Nephron progenitor cell (in vitro differentiated cells): ENCODE measurements around the gene KCNT1.

ENCODE experiments used
- DNase-seq: peaks from one replicate; pipeline ENCODE4 v3.0.0; 2021
- H3K27ac Mint-ChIP-seq: 2 replicates; pipeline ENCODE4 v1.8.0; 2021; ENCODE audit warnings: mild to moderate bottlenecking, moderate library complexity, mixed read lengths
- H3K27me3 Mint-ChIP-seq: 2 replicates; pipeline ENCODE4 v1.8.0; 2021; ENCODE audit warnings: mild to moderate bottlenecking, low read depth, mixed read lengths; ENCODE audit not compliant: poor library complexity
- H3K36me3 Mint-ChIP-seq: 2 replicates; pipeline ENCODE4 v1.8.0; 2021; ENCODE audit warnings: low read depth, mixed read lengths
- H3K4me1 Mint-ChIP-seq: 2 replicates; pipeline ENCODE4 v1.8.0; 2021; ENCODE audit warnings: mixed read lengths
- H3K4me3 Mint-ChIP-seq: 2 replicates; pipeline ENCODE4 v1.8.0; 2021; ENCODE audit warnings: mild to moderate bottlenecking, moderate library complexity, mixed read lengths
- H3K9me3 Mint-ChIP-seq: 2 replicates; pipeline ENCODE4 v1.8.0; 2021; ENCODE audit warnings: mild to moderate bottlenecking, moderate library complexity, mixed read lengths
- TF ChIP-seq, protein P1 (sequence below): fragments of 200-600 bp; sonication (generic); IDR thresholded peaks from 2 replicates; pipeline ENCODE4 v1.5.0; 2021; ENCODE audit warnings: antibody characterized with exemption

The KCNT1 gene

DNA sequence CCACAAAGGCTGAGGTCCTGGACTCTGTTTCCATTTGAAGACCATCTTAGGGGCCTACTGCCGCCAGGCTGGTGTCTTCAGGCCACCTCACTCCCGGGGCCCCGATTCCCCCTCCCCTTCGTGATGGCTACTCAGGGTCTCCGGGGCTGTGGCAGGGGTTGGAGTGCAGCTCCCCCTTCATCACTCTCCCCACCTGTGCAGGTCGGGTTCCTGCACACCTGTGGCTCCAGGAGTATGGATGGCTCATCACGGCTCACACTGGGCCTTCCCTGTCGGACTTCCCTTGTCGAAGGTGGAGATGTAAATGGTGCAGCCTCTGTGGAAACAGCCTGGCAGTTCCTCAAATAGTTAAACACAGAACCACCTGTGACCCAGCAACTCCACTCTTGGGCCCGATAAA lies 27.0 kb upstream of the KCNT1 start:
- H3K4me3 Mint-ChIP-seq, result no peak overlapping the region
- TF ChIP-seq, protein P1, sequence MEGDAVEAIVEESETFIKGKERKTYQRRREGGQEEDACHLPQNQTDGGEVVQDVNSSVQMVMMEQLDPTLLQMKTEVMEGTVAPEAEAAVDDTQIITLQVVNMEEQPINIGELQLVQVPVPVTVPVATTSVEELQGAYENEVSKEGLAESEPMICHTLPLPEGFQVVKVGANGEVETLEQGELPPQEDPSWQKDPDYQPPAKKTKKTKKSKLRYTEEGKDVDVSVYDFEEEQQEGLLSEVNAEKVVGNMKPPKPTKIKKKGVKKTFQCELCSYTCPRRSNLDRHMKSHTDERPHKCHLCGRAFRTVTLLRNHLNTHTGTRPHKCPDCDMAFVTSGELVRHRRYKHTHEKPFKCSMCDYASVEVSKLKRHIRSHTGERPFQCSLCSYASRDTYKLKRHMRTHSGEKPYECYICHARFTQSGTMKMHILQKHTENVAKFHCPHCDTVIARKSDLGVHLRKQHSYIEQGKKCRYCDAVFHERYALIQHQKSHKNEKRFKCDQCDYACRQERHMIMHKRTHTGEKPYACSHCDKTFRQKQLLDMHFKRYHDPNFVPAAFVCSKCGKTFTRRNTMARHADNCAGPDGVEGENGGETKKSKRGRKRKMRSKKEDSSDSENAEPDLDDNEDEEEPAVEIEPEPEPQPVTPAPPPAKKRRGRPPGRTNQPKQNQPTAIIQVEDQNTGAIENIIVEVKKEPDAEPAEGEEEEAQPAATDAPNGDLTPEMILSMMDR, result no peak
- H3K4me1 Mint-ChIP-seq, result peaks cover 5% of the 10 kb centered on the region
- H3K36me3 Mint-ChIP-seq, result no peaks in the 10 kb centered on the region
- H3K27ac Mint-ChIP-seq, result no peak overlapping the region
- peaks cover 16% of the 10 kb centered on the region for H3K27me3 Mint-ChIP-seq
- DNase-seq, result no peak
- H3K9me3 Mint-ChIP-seq, result peaks cover 4% of the 10 kb centered on the region

DNA sequence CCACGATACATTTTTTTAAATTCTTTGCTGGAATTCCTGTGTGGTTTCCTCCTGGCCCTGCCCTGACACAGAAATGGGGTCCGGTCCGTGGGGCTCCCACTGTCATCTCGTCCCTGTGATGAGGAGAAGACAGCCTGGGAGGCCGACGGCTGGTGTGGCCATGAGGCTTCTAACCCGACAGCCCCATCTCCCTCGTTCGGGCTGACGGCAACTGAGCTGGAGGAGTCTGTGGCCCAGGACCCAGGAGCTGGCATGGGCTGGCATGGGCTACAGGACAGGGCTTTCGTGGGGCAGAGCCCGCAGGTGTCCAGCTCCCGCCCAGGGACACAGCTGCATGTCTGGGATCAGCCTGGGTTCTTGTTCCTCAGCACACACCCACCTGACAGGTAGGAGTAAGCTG lies 25.1 kb upstream of the KCNT1 start:
- TF ChIP-seq, protein P1, result no peak
- H3K9me3 Mint-ChIP-seq, result peaks cover 13% of the 10 kb centered on the region
- no peaks in the 10 kb centered on the region for H3K36me3 Mint-ChIP-seq
- H3K27me3 Mint-ChIP-seq, result peaks cover 26% of the 10 kb centered on the region
- H3K4me3 Mint-ChIP-seq, result no peak overlapping the region
- no peak for DNase-seq
- no peak overlapping the region for H3K27ac Mint-ChIP-seq
- H3K4me1 Mint-ChIP-seq, result peaks cover 5% of the 10 kb centered on the region

DNA sequence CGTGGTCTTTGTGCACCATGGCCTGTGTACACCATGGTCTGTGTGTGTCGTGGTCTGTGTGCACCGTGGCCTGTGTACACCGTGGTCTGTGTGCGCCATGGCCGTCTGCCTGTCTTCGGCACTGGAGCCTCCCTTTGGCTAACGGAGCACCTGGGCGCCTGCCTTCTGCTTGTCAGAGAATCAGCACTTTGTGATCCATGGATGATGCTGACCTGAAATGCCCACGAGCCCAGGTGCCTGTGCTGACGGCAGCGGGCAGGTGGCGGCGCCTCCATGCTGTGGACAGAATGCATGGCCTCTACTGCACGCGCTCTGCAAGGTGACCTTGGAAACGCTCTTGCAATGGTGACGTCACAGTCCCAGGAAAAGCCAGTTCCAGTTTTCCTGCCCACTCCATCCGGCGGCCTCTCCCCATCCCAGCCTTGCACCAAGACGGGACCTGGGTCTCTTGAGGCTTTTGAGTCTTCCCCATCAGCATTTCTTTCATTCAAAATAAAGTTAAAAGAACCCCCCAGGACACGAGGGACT lies 24.3 kb upstream of the KCNT1 start:
- peaks cover 29% of the 10 kb centered on the region for H3K27me3 Mint-ChIP-seq
- TF ChIP-seq, protein P1, result no peak
- DNase-seq, result no peak
- H3K4me3 Mint-ChIP-seq, result no peak overlapping the region
- H3K4me1 Mint-ChIP-seq, result no peaks in the 10 kb centered on the region
- H3K9me3 Mint-ChIP-seq, result peaks cover 9% of the 10 kb centered on the region
- no peak overlapping the region for H3K27ac Mint-ChIP-seq
- no peaks in the 10 kb centered on the region for H3K36me3 Mint-ChIP-seq

DNA sequence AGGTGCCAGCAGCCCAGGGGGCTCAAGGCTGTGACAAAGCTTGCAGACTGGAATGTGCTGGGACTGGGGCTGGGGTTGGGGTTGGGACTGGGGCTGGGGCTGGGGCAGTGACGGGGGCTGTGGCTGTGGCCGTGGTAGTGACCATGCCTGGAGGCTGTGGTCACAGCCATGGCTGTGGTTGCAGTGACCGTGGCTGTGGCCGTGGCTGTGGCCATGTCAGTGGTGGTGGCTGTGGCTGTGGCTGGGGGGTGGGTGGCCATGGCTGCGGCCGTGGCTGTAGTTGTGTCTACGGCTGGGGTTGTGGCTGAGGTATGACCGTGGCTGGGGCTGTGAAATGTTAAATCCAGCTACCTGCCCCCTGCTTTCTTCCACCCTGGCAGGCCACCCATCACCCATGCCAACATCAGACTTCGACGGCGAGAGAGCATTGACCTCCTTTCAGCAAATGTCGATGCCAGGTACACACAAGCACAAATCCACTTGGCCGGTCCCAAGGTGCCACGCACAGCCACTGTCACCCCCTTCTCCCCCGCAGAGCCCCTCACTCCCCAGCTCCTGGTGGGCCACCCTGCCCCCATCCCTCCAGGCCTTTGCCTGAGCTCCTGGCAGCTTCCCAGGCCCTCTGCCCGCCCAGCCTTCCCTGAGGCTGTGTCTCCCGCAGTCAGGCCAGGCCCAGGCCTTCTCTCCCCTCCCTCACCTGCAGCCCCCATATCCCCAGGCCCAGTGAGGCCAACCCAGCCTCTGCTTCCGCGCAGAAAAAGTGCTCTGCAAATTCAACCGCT lies 23.6 kb upstream of the KCNT1 start:
- Mint-ChIP-seq H3K9me3 (peaks cover 9% of the 10 kb centered on the region), H3K4me3 (no peak overlapping the region)

DNA sequence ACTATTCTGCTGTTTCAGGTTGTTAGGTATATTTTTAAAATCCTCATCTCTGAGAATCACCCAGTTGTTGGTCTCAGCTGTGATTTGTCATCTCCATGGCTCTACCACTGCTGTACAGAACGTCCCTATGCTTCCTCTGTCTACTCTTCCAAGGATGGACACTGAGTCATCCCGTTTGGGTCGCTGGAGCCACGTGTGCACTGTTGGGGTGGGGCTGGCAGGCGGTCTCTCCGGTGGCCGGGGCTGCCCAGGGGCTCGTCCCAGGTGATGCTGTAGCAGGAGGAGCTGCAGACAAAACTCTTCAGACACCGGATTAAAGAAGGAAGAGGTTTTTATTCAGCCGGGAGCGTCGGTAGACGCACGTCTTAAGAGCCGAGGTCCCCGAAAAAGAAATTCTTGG lies 21.9 kb upstream of the KCNT1 start:
- Mint-ChIP-seq H3K36me3 (no peaks in the 10 kb centered on the region), H3K27me3 (peaks cover 28% of the 10 kb centered on the region), H3K9me3 (peaks cover 9% of the 10 kb centered on the region), H3K27ac (peak overlapping the region; percentile 93), H3K4me1 (no peaks in the 10 kb centered on the region), H3K4me3 (no peak overlapping the region)
- DNase-seq, result no peak
- TF ChIP-seq, protein P1, result no peak

More for the DNA sequence above, 23.6 kb upstream of the KCNT1 start:
- Mint-ChIP-seq H3K27me3 (peaks cover 25% of the 10 kb centered on the region), H3K27ac (no peak overlapping the region), H3K36me3 (no peaks in the 10 kb centered on the region), H3K4me1 (no peaks in the 10 kb centered on the region)
- no peak for DNase-seq
- TF ChIP-seq, protein P1, result no peak

DNA sequence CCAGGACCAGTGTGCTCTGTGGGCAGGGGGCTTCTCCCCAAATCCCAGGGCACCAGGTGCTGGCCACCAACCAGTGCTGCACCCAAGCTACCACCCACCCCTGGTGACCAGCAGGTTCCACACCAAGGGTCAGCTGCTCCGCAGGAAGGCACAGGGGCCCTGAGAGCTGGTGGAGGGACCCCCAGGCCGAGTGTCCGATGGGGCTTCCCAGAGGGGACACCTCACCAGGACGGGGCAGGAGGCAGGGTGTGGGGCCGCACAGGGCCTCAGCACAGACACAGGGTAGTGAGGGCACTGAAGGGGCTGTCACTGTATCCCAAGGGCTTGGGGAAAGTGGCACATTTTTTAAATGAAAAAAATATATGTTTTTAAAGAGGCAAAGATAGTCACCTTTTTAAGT lies 20.8 kb upstream of the KCNT1 start:
- DNase-seq, result no peak
- no peaks in the 10 kb centered on the region for H3K36me3 Mint-ChIP-seq
- H3K9me3 Mint-ChIP-seq, result peaks cover 9% of the 10 kb centered on the region
- peaks cover 1% of the 10 kb centered on the region for H3K4me1 Mint-ChIP-seq
- TF ChIP-seq, protein P1, result no peak
- H3K4me3 Mint-ChIP-seq, result no peak overlapping the region
- H3K27me3 Mint-ChIP-seq, result peaks cover 25% of the 10 kb centered on the region
- H3K27ac Mint-ChIP-seq, result no peak overlapping the region
